Neural cell (in vitro differentiated cells): Measurements from ENCODE around the gene RUNX3.

ENCODE experiments used
- EZH2 ChIP-seq: fragments of 200-600, 300-800 bp; shearing (Covaris generic), sonication (generic); IDR thresholded peaks from 2 replicates; pipeline ENCODE4 v1.6.1; 2014; ENCODE audit warnings: antibody characterized with exemption, low read length, borderline replicate concordance, mild to moderate bottlenecking; ENCODE audit not compliant: insufficient read depth, poor library complexity, severe bottlenecking
- MXI1 ChIP-seq: fragments of 450-650 bp; conservative IDR thresholded peaks from 2 replicates; pipeline ENCODE4 v1.6.1; 2014; ENCODE audit warnings: antibody characterized with exemption, mild to moderate bottlenecking; ENCODE audit not compliant: poor library complexity, severe bottlenecking
- TAF1 ChIP-seq: IDR thresholded peaks from 2 replicates; pipeline ENCODE4 v1.6.1; 2012; ENCODE audit warnings: low read depth
- TF ChIP-seq, protein P1 (sequence below): fragments of 450-650 bp; IDR thresholded peaks from 2 replicates; pipeline ENCODE4 v1.5.1; 2014; ENCODE audit warnings: antibody characterized with exemption, mild to moderate bottlenecking, moderate library complexity; ENCODE audit not compliant: poor library complexity, severe bottlenecking
- TF ChIP-seq, protein P2 (sequence below): IDR thresholded peaks from 2 replicates; pipeline ENCODE4 v1.6.1; 2012; ENCODE audit warnings: borderline replicate concordance

DNA sequence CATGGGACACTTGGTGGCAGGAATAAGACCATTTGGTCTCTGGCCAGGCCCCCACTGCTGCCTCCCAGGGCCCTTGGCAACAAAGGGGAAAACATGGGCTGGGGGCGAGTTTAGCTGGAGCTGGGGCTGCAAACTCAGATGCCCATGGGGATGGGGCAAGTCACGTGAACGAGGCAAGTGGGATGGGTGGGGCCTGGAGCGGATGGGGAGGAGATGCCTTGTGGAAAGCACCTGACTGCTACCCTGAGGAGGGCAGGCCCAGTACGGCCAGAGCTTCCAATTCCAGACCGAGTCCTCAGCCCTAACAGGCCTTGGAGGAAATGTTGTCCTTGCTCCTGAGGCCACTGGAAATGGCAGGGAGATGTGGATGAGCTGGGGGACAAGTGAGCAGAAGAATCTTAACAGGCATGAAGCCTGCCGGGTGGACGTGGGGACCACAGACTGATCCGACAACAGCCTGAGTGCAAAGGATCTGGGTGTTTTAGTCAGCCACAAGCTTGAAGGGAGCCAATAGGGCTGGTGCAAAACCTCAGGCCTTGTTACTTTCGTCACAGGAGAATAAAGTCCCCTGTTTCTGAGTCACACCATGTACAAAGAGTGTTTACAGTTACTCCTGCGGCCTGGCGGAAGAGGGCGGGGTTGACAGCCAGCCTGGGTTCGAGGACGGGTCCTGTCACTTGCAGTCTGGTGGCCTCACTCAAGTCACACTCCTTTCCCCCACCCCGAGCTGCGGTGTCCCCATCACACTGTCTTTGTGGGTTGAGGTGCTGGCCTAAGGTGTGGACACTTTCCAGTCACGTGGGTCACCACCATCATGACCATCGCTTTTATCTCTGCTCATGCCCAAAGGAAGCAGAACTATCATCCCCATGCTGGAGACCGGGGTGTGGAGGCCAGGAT is 19.1 kb downstream of the RUNX3 start:
- TF ChIP-seq, protein P1, sequence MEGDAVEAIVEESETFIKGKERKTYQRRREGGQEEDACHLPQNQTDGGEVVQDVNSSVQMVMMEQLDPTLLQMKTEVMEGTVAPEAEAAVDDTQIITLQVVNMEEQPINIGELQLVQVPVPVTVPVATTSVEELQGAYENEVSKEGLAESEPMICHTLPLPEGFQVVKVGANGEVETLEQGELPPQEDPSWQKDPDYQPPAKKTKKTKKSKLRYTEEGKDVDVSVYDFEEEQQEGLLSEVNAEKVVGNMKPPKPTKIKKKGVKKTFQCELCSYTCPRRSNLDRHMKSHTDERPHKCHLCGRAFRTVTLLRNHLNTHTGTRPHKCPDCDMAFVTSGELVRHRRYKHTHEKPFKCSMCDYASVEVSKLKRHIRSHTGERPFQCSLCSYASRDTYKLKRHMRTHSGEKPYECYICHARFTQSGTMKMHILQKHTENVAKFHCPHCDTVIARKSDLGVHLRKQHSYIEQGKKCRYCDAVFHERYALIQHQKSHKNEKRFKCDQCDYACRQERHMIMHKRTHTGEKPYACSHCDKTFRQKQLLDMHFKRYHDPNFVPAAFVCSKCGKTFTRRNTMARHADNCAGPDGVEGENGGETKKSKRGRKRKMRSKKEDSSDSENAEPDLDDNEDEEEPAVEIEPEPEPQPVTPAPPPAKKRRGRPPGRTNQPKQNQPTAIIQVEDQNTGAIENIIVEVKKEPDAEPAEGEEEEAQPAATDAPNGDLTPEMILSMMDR: no peak
- TF ChIP-seq EZH2: no peak
- TF ChIP-seq, protein P2, sequence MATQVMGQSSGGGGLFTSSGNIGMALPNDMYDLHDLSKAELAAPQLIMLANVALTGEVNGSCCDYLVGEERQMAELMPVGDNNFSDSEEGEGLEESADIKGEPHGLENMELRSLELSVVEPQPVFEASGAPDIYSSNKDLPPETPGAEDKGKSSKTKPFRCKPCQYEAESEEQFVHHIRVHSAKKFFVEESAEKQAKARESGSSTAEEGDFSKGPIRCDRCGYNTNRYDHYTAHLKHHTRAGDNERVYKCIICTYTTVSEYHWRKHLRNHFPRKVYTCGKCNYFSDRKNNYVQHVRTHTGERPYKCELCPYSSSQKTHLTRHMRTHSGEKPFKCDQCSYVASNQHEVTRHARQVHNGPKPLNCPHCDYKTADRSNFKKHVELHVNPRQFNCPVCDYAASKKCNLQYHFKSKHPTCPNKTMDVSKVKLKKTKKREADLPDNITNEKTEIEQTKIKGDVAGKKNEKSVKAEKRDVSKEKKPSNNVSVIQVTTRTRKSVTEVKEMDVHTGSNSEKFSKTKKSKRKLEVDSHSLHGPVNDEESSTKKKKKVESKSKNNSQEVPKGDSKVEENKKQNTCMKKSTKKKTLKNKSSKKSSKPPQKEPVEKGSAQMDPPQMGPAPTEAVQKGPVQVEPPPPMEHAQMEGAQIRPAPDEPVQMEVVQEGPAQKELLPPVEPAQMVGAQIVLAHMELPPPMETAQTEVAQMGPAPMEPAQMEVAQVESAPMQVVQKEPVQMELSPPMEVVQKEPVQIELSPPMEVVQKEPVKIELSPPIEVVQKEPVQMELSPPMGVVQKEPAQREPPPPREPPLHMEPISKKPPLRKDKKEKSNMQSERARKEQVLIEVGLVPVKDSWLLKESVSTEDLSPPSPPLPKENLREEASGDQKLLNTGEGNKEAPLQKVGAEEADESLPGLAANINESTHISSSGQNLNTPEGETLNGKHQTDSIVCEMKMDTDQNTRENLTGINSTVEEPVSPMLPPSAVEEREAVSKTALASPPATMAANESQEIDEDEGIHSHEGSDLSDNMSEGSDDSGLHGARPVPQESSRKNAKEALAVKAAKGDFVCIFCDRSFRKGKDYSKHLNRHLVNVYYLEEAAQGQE: no peak
- no peak for TF ChIP-seq TAF1
- TF ChIP-seq MXI1: no peak
